Panc1 (cell line): ENCODE results near the gene PPP1R9A. TPM values are rescaled to one million over a fixed set of nuclear protein-coding genes. Genes with fewer than 3 reads are reported as not detected.

ENCODE experiments used
- ATAC-seq: fragments of 200-7000 bp; cut with Tn5 transposase; 2 replicates; pipeline ENCODE4 v1.9.1; 2020; ENCODE audit warnings: mild to moderate bottlenecking, moderate library complexity
- BruUV-seq: library from RNA; stranded (reverse); fragments of 400-500 nt; replicated peaks from 2 replicates; lab custom pipeline; 2021; lab: Mats Ljungman, UMichigan
- CTCF ChIA-PET: fragments of 300-600 bp; sonication (Branson Sonifier 250); formaldehyde crosslinking; loops from one replicate; lab custom pipeline; 2022; ENCODE audit warnings: antibody characterized with exemption; lab: Charles Lee
- POLR2A ChIA-PET: fragments of 300-600 bp; sonication (Branson Sonifier 250); formaldehyde crosslinking; loops from one replicate; lab custom pipeline; 2022; ENCODE audit warnings: antibody characterized with exemption; lab: Charles Lee
- DNase-seq: peaks from one replicate; pipeline ENCODE4 v3.0.0-alpha.2; 2010; ENCODE audit warnings: low read depth, low spot score
- H3K27ac ChIP-seq: 2 replicates; pipeline ENCODE4 v1.5.1; 2011; ENCODE audit warnings: mild to moderate bottlenecking, low read length, inconsistent platforms
- H3K27me3 ChIP-seq: fragments of 200-500 bp; sonication (Bioruptor generic); 2 replicates; pipeline ENCODE4 v1.6.0; 2014; ENCODE audit warnings: low read length, inconsistent platforms; ENCODE audit not compliant: control insufficient read depth, insufficient read depth
- H3K36me3 ChIP-seq: fragments of 200-500 bp; sonication (Bioruptor generic); 2 replicates; pipeline ENCODE4 v1.5.1; 2014; ENCODE audit warnings: inconsistent platforms, mild to moderate bottlenecking, low read length, moderate library complexity; ENCODE audit not compliant: control insufficient read depth, insufficient read depth
- H3K4me1 ChIP-seq: 2 replicates; pipeline ENCODE4 v1.5.1; 2011; ENCODE audit warnings: inconsistent platforms, mild to moderate bottlenecking, low read length, moderate library complexity; ENCODE audit not compliant: control insufficient read depth, insufficient read depth
- H3K4me3 ChIP-seq, 2 experiments: 2 replicates each; pipeline ENCODE4 v1.5.1; 2011 to 2012; ENCODE audit warnings: low read depth in 2 of 2, low read length in 2 of 2, mild to moderate bottlenecking in 2 of 2, inconsistent platforms in 1 of 2, moderate library complexity in 1 of 2
- H3K9me3 ChIP-seq: fragments of 200-500 bp; sonication (Bioruptor generic); 2 replicates; pipeline ENCODE4 v1.5.1; 2014; ENCODE audit warnings: low read depth, mild to moderate bottlenecking, inconsistent platforms, low read length, moderate library complexity; ENCODE audit not compliant: control insufficient read depth, insufficient read depth
- CTCF ChIP-seq: fragments of 450-650 bp; IDR thresholded peaks from 2 replicates; pipeline ENCODE4 v1.5.1; 2017; ENCODE audit warnings: mild to moderate bottlenecking
- POLR2AphosphoS5 ChIP-seq: IDR thresholded peaks from 2 replicates; pipeline ENCODE4 v1.6.1; 2012; ENCODE audit warnings: mild to moderate bottlenecking, low read depth, low read length, moderate library complexity
- REST ChIP-seq, 2 experiments: IDR thresholded peaks; 2 replicates each; pipeline ENCODE4 v1.6.1; 2011 to 2012; ENCODE audit warnings: low read depth in 2 of 2, control low read depth in 1 of 2, low read length in 1 of 2, mild to moderate bottlenecking in 1 of 2, moderate library complexity in 1 of 2; ENCODE audit not compliant: insufficient read depth in 1 of 2
- SIN3A ChIP-seq: IDR thresholded peaks from 2 replicates; pipeline ENCODE4 v1.6.1; 2012; ENCODE audit warnings: low read depth, mild to moderate bottlenecking, low read length, moderate library complexity, borderline replicate concordance; ENCODE audit not compliant: insufficient read depth
- TCF7L2 ChIP-seq: IDR thresholded peaks from 2 replicates; pipeline ENCODE4 v1.6.1; 2011; ENCODE audit warnings: mild to moderate bottlenecking, low read depth, low read length, inconsistent platforms
- in situ Hi-C: cut with HindIII; loops from 2 replicates; pipeline ENCODE4 v1.10.0; 2016; ENCODE audit warnings: low sequenced_read_pairs, low pct_unique_long_range_greater_than_20kb
- intact Hi-C: fragments of 100-400 bp; cut with micrococcal nuclease; formaldehyde crosslinking; loops from one replicate; pipeline ENCODE4 v1.10.0; 2022; ENCODE audit not compliant: unreplicated experiment
- total RNA-seq: library from RNA; stranded (reverse); gene quantifications from one replicate; pipeline ENCODE4 v1.2.1, GENCODE V29; 2021; ENCODE audit not compliant: unreplicated experiment

PPP1R9A gene
- total RNA-seq, 1 experiment from 2014 or later, result 5.0 TPM

GRCh38 chr7:94997547-94997946 is 90.2 kb downstream of the PPP1R9A start:
- ChIA-PET CTCF (interaction anchor here (0.6 kb wide), 1 partner anchor 114 kb away, joined by 3 read pairs; no protein-coding TSS in a partner anchor), POLR2A (interaction anchor here (0.6 kb wide), 1 partner anchor 481 kb away, joined by 11 read pairs; no protein-coding TSS in a partner anchor)
- DNase-seq (no peak), ATAC-seq (no peak)
- intact Hi-C loops (no loop called here), in situ Hi-C loops (no loop called here)
- H3K36me3 ChIP-seq, result no peaks in the 10 kb centered on the region
- no peaks in the 10 kb centered on the region for H3K27me3 ChIP-seq
- H3K27ac ChIP-seq, result no peak overlapping the region
- BruUV-seq, result no TSS peak
- H3K4me3 ChIP-seq, result no peak overlapping the region
- H3K4me1 ChIP-seq, result no peaks in the 10 kb centered on the region
- TF ChIP-seq SIN3A (no peak), TCF7L2 (no peak), POLR2AphosphoS5 (no peak), REST (IDR thresholded peaks at IDR 0.05; ENCODE audit: insufficient read depth in 1 of 2, low read depth in 2 of 2, low read length in 1 of 2) (no peak), CTCF (no peak)
- no peaks in the 10 kb centered on the region; the same call in 1 of the 2 replicates for H3K9me3 ChIP-seq

GRCh38 chr7:94998266-94999068 is 91.1 kb downstream of the PPP1R9A start:
- TF ChIP-seq REST (IDR thresholded peaks at IDR 0.05; ENCODE audit: insufficient read depth in 1 of 2, low read depth in 2 of 2, low read length in 1 of 2) (no peak), POLR2AphosphoS5 (no peak), TCF7L2 (no peak), CTCF (no peak), SIN3A (no peak)
- POLR2A ChIA-PET, result no interaction called here
- Histone ChIP-seq H3K27me3 (no peaks in the 10 kb centered on the region), H3K9me3 (no peaks in the 10 kb centered on the region; the same call in 1 of the 2 replicates), H3K4me3 (no peak overlapping the region), H3K27ac (no peak overlapping the region), H3K36me3 (no peaks in the 10 kb centered on the region), H3K4me1 (no peaks in the 10 kb centered on the region)
- no peak for DNase-seq
- CTCF ChIA-PET, result no interaction called here
- intact Hi-C loops (no loop called here), in situ Hi-C loops (no loop called here)
- no TSS peak for BruUV-seq
- ATAC-seq, result no peak
